GM12892 (cell line): ENCODE results near the gene MEST.

Experiments used
- POLR2A ChIP-seq: IDR thresholded peaks from 2 replicates; pipeline ENCODE4 v1.6.1; 2011; ENCODE audit warnings: low read depth, low read length, control low read depth
- TAF1 ChIP-seq: IDR thresholded peaks from 2 replicates; pipeline ENCODE4 v1.6.1; 2011; ENCODE audit warnings: low read depth, mild to moderate bottlenecking, control low read depth, low read length, borderline replicate concordance

DNA sequence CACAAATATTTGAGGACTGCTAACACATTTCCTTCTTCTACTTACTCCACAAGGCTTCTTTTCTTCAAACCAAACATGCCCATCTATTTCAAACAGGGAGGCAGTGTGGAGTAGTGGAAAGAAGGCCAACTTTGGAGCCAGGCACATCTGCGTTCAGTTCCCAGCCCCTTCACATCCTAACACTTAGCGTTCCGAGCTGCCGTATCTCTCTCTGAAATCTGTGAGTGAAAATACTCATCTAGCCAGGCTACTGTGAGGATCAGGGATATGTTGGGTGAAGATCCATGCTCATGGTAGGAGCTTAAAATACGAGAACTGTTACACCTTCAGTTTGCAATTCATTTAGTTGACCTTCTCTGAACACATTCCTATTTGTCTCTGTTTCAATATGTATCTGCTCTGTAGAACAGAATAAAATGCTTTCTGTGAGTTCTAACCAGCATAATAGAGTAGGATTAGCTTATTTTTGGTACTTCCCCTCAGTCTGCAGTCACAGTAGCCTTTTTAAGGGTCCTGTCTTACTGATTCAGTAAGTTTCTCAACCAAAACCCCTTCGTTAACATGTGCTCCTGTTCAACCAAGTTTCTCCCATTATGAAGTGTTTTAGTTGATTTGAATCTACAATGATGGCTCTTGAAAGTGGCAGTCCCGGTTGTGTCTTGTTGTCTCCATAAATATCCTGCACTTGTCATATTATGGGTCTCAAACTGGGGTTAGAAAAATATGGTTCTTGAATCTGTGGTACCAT is 3.3 kb upstream of the MEST start:
- no peak for TF ChIP-seq POLR2A
- TF ChIP-seq TAF1, result no peak
